Smooth muscle cell (in vitro differentiated cells): ENCODE results near the gene ADGRL3. TPM values are rescaled to one million over a fixed set of nuclear protein-coding genes. Genes with fewer than 3 reads are reported as not detected.
A peak's percentile ranks its signal among the peaks of the same experiment; 100 is the strongest.

Source experiments
- DNase-seq: peaks from one replicate; lab custom pipeline; 2025; ENCODE audit not compliant: unreplicated experiment; lab: John Stamatoyannopoulos, UW
- H2AFZ ChIP-seq: fragments of 200-600 bp; sonication (generic); 2 replicates; pipeline ENCODE4 v1.6.0; 2016; ENCODE audit warnings: antibody characterized with exemption, low read depth, mild to moderate bottlenecking
- H3F3A ChIP-seq: fragments of 200-600 bp; sonication (generic); 2 replicates; pipeline ENCODE4 v1.6.0; 2017; ENCODE audit warnings: antibody characterized with exemption, low read depth
- H3K27ac ChIP-seq: fragments of 200-600 bp; sonication (generic); 2 replicates; pipeline ENCODE4 v1.5.1; 2016; ENCODE audit warnings: low read depth, mild to moderate bottlenecking
- H3K27me3 ChIP-seq: fragments of 200-600 bp; sonication (generic); 2 replicates; pipeline ENCODE4 v1.6.1; 2016; ENCODE audit warnings: low read depth, mild to moderate bottlenecking
- H3K36me3 ChIP-seq: fragments of 200-600 bp; sonication (generic); 2 replicates; pipeline ENCODE4 v1.5.1; 2016; ENCODE audit warnings: low read depth
- H3K4me1 ChIP-seq: fragments of 200-600 bp; sonication (generic); 2 replicates; pipeline ENCODE4 v1.5.1; 2016; ENCODE audit warnings: low read depth
- H3K4me2 ChIP-seq: fragments of 200-600 bp; sonication (generic); 2 replicates; pipeline ENCODE4 v1.6.0; 2016; ENCODE audit warnings: mild to moderate bottlenecking
- H3K4me3 ChIP-seq: fragments of 200-600 bp; sonication (generic); 2 replicates; pipeline ENCODE4 v1.5.1; 2016; ENCODE audit warnings: mild to moderate bottlenecking
- H3K79me2 ChIP-seq: fragments of 200-600 bp; sonication (generic); 2 replicates; pipeline ENCODE4 v1.6.0; 2016; ENCODE audit warnings: low read depth, mild to moderate bottlenecking
- H3K9ac ChIP-seq: fragments of 200-600 bp; sonication (generic); 2 replicates; pipeline ENCODE4 v1.6.0; 2016; ENCODE audit warnings: low read depth
- H3K9me3 ChIP-seq: fragments of 200-600 bp; sonication (generic); replicated peaks from 2 replicates; pipeline ENCODE4 v1.5.1; 2016; ENCODE audit warnings: low read depth
- H4K20me1 ChIP-seq: fragments of 200-600 bp; sonication (generic); 2 replicates; pipeline ENCODE4 v1.6.0; 2016; ENCODE audit warnings: low read depth
- WGBS: methylation state at CpG from one replicate; pipeline ENCODE4 v1.1.7; 2016; ENCODE audit warnings: low lambda C conversion rate; 5-methylcytosine and 5-hydroxymethylcytosine counted together
- polyA plus RNA-seq: library from polyadenylated mRNA; unstranded; fragments of >200 nt; fragmentation: Nextera tagmentation; extraction: Ambion mirVana; gene quantifications from 2 replicates; pipeline ENCODE4 v1.2.1, GENCODE V29; 2016
- total RNA-seq: library from RNA; depleted of rRNA; stranded (reverse); fragments of >200 nt; gene quantifications from 2 replicates; pipeline ENCODE4 v1.2.3, GENCODE V29; 2014
- TF ChIP-seq, protein P1 (sequence below): fragments of 200-600 bp; sonication (generic); IDR thresholded peaks from 2 replicates; pipeline ENCODE4 v1.5.1; 2017; ENCODE audit warnings: borderline replicate concordance, mild to moderate bottlenecking, antibody characterized with exemption; ENCODE audit not compliant: insufficient read depth, poor library complexity, severe bottlenecking

Gene ADGRL3
- total and polyA plus RNA-seq, 2 experiments from 2014 or later, result 2.4 to 9.5 TPM

DNA sequence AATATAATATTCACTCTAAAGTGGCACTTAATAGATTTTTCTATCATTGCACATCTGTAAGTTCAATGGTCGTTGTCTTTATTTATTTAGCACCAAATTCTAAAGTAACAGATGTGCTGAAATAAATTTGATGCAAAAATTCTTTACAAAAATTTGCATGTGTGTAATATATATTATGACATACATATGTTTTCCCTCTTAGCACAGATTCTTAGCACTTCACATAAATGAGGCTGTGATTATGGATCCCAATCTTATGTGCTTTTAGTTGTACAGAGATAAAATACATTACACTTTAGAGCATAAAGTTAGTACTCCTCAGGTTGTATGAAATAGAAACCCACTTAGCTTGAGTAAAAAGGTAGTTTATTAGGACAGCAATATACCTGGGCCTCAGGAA lies 915.1 kb downstream of the ADGRL3 start:
- Histone ChIP-seq H2AFZ (no peak overlapping the region), H4K20me1 (no peaks in the 10 kb centered on the region), H3F3A (no peaks in the 10 kb centered on the region), H3K36me3 (no peaks in the 10 kb centered on the region), H3K9me3 (no peaks in the 10 kb centered on the region), H3K9ac (no peak overlapping the region), H3K4me1 (no peaks in the 10 kb centered on the region), H3K79me2 (no peaks in the 10 kb centered on the region), H3K27ac (no peak overlapping the region), H3K27me3 (no peaks in the 10 kb centered on the region), H3K4me3 (no peak overlapping the region), H3K4me2 (no peak overlapping the region)
- 91% methylated on average over 1 of the region's 1 CpG for WGBS
- no peak for DNase-seq
- TF ChIP-seq, protein P1, sequence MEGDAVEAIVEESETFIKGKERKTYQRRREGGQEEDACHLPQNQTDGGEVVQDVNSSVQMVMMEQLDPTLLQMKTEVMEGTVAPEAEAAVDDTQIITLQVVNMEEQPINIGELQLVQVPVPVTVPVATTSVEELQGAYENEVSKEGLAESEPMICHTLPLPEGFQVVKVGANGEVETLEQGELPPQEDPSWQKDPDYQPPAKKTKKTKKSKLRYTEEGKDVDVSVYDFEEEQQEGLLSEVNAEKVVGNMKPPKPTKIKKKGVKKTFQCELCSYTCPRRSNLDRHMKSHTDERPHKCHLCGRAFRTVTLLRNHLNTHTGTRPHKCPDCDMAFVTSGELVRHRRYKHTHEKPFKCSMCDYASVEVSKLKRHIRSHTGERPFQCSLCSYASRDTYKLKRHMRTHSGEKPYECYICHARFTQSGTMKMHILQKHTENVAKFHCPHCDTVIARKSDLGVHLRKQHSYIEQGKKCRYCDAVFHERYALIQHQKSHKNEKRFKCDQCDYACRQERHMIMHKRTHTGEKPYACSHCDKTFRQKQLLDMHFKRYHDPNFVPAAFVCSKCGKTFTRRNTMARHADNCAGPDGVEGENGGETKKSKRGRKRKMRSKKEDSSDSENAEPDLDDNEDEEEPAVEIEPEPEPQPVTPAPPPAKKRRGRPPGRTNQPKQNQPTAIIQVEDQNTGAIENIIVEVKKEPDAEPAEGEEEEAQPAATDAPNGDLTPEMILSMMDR, result no peak

DNA sequence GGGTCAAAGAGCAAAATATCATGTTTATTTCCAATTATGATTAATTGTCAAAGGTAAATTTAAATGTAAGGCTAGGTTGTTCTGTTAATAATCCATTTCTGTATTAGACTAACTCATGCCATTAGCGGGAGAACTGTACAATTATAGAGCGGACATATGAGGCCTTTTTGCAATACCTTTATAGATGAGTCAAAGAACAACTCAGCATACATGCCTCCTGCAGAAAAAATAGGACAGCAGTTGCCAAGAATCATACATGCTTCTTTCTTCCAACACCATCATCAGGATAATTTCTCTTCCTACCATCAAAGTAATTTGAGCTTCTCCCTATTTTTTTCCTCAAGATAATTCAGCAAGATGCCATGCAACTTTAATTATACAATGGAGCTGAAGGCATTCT lies 917.8 kb downstream of the ADGRL3 start:
- no peaks in the 10 kb centered on the region for H4K20me1 ChIP-seq
- H3K9ac ChIP-seq, result no peak overlapping the region
- H3K9me3 ChIP-seq, result no peaks in the 10 kb centered on the region
- no peaks in the 10 kb centered on the region for H3K79me2 ChIP-seq
- TF ChIP-seq, protein P1, result no peak
- H3K27me3 ChIP-seq, result no peaks in the 10 kb centered on the region
- H2AFZ ChIP-seq, result no peak overlapping the region
- H3F3A ChIP-seq, result no peaks in the 10 kb centered on the region
- H3K4me2 ChIP-seq, result no peak overlapping the region
- no peak overlapping the region for H3K4me3 ChIP-seq
- DNase-seq, result no peak
- no peak overlapping the region for H3K27ac ChIP-seq
- WGBS, result 89% methylated on average over 2 of the region's 2 CpGs
- H3K36me3 ChIP-seq, result no peaks in the 10 kb centered on the region
- H3K4me1 ChIP-seq, result no peaks in the 10 kb centered on the region

DNA sequence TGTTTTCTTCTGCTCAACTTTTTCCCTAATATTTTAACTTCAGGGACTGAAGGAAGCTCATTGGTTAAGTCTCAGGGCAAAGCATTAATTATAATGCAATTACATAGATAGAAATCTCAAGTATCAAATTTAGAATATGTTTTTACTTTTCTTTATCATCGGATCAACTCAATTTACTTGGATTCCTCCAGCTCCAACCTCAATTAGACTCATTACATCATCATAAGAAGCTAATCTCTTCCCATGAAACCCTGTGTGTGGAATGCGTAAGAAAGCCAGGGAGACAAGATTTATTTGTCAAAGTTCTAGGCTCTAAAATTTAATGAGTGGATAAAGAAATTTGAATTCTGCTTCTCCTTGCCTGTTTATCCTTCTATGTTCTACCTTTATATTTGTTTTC lies 918.4 kb downstream of the ADGRL3 start:
- Histone ChIP-seq H3K79me2 (no peaks in the 10 kb centered on the region), H3K27me3 (no peaks in the 10 kb centered on the region), H3F3A (no peaks in the 10 kb centered on the region), H3K36me3 (no peaks in the 10 kb centered on the region), H4K20me1 (no peaks in the 10 kb centered on the region), H3K4me2 (peak overlapping the region; percentile 14), H2AFZ (no peak overlapping the region), H3K27ac (no peak overlapping the region), H3K9ac (no peak overlapping the region), H3K4me3 (no peak overlapping the region), H3K4me1 (no peaks in the 10 kb centered on the region), H3K9me3 (no peaks in the 10 kb centered on the region)
- TF ChIP-seq, protein P1, result no peak
- 56% methylated on average over 2 of the region's 2 CpGs for WGBS
- DNase-seq, result no peak

DNA sequence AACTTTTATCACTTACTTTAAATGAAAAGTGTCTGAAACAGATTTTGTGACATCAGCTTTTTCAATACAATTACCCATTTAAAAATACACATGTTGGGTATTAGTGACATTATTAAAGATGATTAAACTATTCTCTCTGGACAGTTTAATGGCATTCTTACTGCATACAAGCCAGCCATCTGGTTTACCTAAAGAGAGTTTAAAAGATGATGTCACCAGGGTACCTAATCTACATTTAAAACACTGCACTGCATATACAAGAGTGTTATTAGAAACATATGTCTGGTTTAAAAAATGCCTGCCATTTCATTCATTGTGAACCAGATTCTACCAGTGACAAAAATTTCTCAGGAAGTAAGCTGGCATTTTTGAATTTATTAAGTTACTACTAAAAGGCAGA lies 919.1 kb downstream of the ADGRL3 start:
- DNase-seq, result no peak
- H3K4me3 ChIP-seq, result no peak overlapping the region
- H4K20me1 ChIP-seq, result no peaks in the 10 kb centered on the region
- H3K4me2 ChIP-seq, result peak overlapping the region; percentile 7
- H3K9me3 ChIP-seq, result no peaks in the 10 kb centered on the region
- no peaks in the 10 kb centered on the region for H3K27me3 ChIP-seq
- no peaks in the 10 kb centered on the region for H3K79me2 ChIP-seq
- H3K27ac ChIP-seq, result no peak overlapping the region
- no peaks in the 10 kb centered on the region for H3F3A ChIP-seq
- H2AFZ ChIP-seq, result no peak overlapping the region
- no peak overlapping the region for H3K9ac ChIP-seq
- TF ChIP-seq, protein P1, result no peak
- no peaks in the 10 kb centered on the region for H3K4me1 ChIP-seq
- no peaks in the 10 kb centered on the region for H3K36me3 ChIP-seq
